ENCODE measurements around the gene PNMT.

The PNMT gene

GRCh38 chr17:39633570-39634183 lies 34.6 kb upstream of the PNMT start:
- no peak for DNase-seq

- DNase-seq = peak; percentile 73
Measured at GRCh38 chr17:39634384-39634871, 33.8 kb upstream of the PNMT start.

GRCh38 chr17:39635614-39636176 lies 32.6 kb upstream of the PNMT start:
- DNase-seq = no peak

- no peak for DNase-seq
Measured at GRCh38 chr17:39636587-39636926, 31.7 kb upstream of the PNMT start.

DNA sequence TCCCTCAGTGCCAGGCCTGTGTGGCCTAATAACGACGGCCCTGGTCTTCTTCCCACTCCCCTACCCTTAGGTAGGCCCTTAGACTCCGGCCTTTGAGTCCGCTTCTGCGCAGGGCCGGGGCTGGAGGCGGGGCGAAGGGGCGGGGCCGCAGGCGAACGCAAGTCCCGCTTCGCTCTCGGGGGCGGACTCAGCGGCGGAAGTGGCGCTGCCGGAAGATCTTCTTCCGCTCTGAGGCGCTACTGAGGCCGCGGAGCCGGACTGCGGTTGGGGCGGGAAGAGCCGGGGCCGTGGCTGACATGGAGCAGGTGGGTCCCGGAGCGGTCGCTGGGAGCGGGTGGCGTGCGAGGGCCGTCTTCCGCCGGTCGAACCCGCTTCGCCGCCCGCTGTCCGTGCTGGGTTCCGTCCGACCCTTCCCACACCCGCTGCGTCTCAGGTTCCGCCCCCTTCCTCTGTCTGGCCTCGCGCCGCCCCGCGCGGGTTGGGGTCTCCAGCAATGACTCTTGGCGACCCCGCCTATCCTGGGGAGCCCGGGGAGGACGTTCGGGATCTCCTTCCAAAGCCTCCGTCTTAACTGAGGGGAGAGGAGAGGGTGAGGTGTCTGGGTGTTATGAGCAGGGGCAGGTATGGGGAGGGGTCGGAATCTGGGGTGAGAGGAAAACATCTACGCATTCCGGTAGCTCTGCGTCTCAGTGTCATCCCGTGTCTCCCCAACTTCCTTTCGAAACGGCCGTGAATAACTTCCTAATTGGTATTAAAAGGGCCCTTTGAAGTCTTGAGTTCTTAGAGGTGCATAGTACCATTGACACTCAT lies 31.1 kb upstream of the PNMT start, which contains the start of gene STARD3:
Gene STARD3, plus strand, starts transcription at position 218 of the 810 bp plus-strand sequence. CDS start 16,388 bp downstream, outside the sequence.
- DNase-seq = peak; percentile 92

GRCh38 chr17:39638317-39638716 lies 29.9 kb upstream of the PNMT start:
- DNase-seq = no peak

DNA sequence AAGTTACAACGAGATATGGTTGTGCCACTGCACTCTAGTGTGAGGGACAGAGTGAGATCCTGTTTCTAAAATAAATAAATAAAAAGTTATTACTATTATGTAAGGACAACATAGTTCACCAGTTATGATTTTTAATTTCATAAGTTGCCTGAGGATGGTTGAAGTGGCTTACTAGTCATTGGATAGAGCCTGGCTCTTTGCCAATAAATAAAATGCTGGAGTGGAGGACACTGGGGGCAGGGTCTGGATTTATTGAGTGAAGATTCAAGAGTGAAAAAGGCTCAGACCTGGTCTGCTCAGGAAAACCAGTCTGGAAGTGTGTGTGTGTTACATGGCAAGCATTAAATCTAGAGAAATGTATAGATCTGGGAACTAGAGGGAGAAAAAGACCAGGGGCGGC lies 29.2 kb upstream of the PNMT start:
- DNase-seq = no peak

DNA sequence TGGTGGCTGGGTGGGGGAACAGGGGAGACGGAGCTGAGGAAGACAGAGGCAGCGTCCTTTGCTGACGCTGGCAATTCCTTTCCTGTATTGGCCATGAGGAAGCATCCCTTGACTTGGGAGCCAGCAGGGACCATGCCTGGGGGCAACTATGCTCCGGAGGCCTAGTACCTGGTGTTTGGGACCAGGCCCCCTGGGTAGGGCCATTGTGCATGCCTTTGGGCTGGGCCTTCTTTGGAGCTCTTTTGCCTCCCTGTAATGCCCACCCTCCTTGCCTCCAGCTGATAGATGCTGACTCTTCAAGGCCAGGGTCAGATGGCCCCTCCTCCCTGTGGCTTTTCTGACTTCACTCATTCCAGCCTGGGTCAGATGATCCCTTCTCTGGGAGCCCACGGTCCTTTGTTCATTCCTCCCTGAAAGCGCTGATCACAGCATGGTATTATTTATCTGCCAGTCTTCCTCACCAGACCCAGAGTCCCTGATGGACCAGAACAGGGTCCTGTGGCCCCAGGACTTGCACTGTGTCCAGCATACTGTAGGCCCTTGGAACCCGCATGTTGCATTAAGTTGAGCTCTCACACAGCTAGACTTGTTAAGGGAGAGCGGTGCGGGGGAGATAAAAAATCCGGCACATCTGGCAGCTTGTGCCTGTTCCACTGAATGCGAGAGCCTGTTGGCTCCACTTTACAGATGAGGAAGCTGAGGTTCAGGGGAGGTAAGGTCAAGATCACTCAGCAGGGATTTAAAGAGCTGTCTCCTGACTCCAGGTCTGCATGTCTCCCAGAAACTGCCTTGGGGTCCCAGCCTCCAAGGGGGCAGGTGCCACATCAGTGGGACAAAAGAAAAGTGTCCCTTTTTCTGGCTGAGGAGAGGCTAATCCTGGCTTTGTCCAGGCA lies 28.4 kb upstream of the PNMT start:
- no peak for DNase-seq

GRCh38 chr17:39640591-39641031 lies 27.6 kb upstream of the PNMT start:
- DNase-seq = no peak

GRCh38 chr17:39641097-39641496 lies 27.2 kb upstream of the PNMT start:
- DNase-seq = no peak

GRCh38 chr17:39641883-39642282 lies 26.4 kb upstream of the PNMT start:
- DNase-seq = no peak

DNA sequence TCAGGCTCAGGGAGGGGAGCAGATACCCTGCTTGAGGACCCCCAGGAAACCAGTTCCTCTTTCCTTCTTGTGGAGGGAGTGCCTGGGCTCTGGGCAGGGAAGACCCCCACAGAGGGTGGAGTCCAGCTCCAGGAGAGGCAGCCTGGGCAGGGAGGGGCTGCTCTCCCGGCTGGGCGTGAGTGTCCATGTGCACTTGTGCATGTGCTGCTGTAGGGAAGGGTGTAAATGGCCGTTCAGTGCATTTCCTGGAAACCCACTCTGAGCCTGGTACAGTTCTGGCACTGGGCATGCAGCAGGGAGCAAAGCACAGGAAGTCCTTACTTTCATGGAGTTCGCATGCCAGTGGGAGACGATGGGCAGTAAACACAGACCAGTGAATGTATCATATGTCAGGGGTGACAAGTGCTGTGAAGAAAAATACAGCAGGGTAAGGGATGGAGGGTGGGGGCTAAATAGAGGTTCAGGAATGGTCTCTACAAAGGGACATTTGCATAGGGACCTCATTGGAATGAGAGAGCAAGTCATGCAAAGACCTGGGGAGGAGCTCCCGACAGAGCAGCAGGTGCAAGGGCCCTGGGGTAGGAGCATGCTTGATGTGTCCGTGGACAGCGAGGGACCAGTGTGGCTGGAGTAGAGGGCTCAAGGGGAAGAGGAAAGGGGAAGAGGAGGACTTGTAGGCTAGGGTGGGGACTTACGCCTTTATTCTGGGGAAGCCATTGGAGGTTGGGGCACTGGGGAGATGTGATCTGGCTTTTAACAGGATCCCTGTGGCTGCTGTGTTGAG lies 25.8 kb upstream of the PNMT start:
- DNase-seq = no peak

GRCh38 chr17:39643271-39643670 lies 25.0 kb upstream of the PNMT start:
- DNase-seq = no peak

DNA sequence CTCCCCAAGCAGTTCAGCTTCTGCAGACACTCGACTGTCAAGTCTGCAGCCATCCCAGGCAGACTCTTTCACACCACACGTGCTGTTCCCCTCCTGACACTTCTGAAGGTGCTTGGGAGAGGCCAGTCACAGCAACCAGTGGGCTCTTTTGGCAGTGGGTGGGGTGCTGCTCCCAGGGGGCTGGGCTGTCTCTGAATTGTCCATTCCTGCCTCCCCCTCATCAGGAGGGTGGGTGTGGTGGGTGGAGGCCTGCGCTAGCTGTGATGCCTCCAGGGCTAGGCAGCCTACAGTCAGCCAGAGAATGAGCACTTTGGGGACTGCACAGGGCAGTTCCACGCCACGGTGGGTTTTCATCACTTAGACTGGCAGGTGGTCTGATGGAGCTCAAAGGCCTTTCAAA lies 21.0 kb upstream of the PNMT start:
- DNase-seq = no peak

- no peak for DNase-seq
Measured at GRCh38 chr17:39648616-39649366, 19.5 kb upstream of the PNMT start.

DNA sequence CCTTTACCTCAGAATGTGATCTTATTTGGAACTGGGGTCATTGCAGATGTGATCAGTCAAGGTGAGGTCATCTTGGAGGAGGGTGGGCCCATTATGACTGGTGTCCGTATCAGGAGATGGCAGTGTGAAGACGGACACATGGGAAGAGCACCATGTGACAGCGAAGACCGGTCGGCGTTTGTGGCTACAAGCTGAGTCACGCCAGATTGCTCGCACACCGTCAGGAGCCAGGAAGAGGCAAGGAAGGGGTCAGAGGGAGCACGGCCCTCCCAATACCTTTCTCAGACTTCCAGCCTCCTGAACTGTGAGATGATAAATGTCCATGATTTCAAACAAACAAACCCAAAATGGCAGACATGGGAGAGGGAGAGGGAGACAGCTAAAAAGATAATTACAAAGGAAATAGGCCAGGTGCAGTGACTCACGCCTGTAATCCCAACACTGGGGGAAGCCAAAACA lies 18.1 kb upstream of the PNMT start:
- DNase-seq = no peak

- no peak for DNase-seq
Measured at GRCh38 chr17:39651923-39652586, 16.2 kb upstream of the PNMT start.

GRCh38 chr17:39652587-39653315 lies 15.5 kb upstream of the PNMT start:
- no peak for DNase-seq

GRCh38 chr17:39653316-39653661 lies 15.0 kb upstream of the PNMT start:
- no peak for DNase-seq
